K562 (cell line): ENCODE results near the gene STOX2. TPM values are rescaled to one million over a fixed set of nuclear protein-coding genes. Genes with fewer than 3 reads are reported as not detected.

ENCODE experiments used
- ATF1 ChIP-seq, 2 experiments: fragments of 450-650 bp in 1 of 2; IDR thresholded peaks; 2 replicates each; pipeline ENCODE4 v1.6.1; 2016; ENCODE audit warnings: missing compliant biosample characterization in 1 of 2, missing genetic modification characterization in 1 of 2
- CREB5 ChIP-seq: fragments of 250-450 bp; sonication (Bioruptor Pico); IDR thresholded peaks from 2 replicates; pipeline ENCODE4 v1.5.0; 2020; ENCODE audit warnings: mild to moderate bottlenecking
- FOXA3 ChIP-seq, 2 experiments: fragments of 450-650 bp in 1 of 2; sonication (generic) in 1 of 2; formaldehyde crosslinking; IDR thresholded peaks in 1 of 2; conservative IDR thresholded peaks in 1 of 2; 2 replicates each; pipeline versions ENCODE4 v1.4.0 to v1.8.0; 2020 to 2022; ENCODE audit warnings: mild to moderate bottlenecking in 2 of 2, missing genetic modification reagents in 1 of 2
- HCFC1 ChIP-seq: IDR thresholded peaks from 2 replicates; pipeline ENCODE4 v1.6.1; 2012; ENCODE audit warnings: low read depth, low read length, improper control_type of control experiment
- HSF4 ChIP-seq: fragments of 250-450 bp; sonication (Bioruptor Pico); IDR thresholded peaks from 2 replicates; pipeline ENCODE4 v2.1.2; 2022; ENCODE audit warnings: mild to moderate bottlenecking, moderate library complexity, borderline replicate concordance
- NCOA2 ChIP-seq, 2 experiments: fragments of 450-650 bp; IDR thresholded peaks; 2 replicates each; pipeline ENCODE4 v1.6.1; 2018; ENCODE audit warnings: mild to moderate bottlenecking in 2 of 2, moderate library complexity in 1 of 2; ENCODE audit not compliant: partially characterized antibody in 2 of 2
- ZNF436 ChIP-seq: fragments of 250-450, 450-650 bp; sonication (Bioruptor Pico); formaldehyde crosslinking; IDR thresholded peaks from 2 replicates; pipeline ENCODE4 v1.7.0; 2020; ENCODE audit warnings: mild to moderate bottlenecking
- ZNF445 ChIP-seq: fragments of 250-450 bp; sonication (Bioruptor Pico); IDR thresholded peaks from 2 replicates; pipeline ENCODE4 v1.4.0; 2020; ENCODE audit warnings: low read depth, mild to moderate bottlenecking, moderate library complexity
- ZNF609 ChIP-seq: sonication (generic); formaldehyde crosslinking; IDR thresholded peaks from 2 replicates; pipeline ENCODE4 v1.8.1; 2023; ENCODE audit warnings: missing genetic modification reagents, mild to moderate bottlenecking, borderline replicate concordance
- polyA plus RNA-seq, 8 experiments: library from polyadenylated mRNA; depleted of rRNA in 4 of 8; stranded (reverse) in 5 of 8; unstranded in 3 of 8; fragments of >200 nt; fragmentation: Nextera tagmentation in 2 of 8; fragmentation: Illumina TruSeq in 1 of 8; extraction: Ambion mirVana in 2 of 8; extraction: Trizol in 1 of 8; gene quantifications; 2 replicates each; pipeline versions ENCODE4 v1.2.1 to v1.2.3, GENCODE V29; 2011 to 2014; ENCODE audit warnings: inconsistent platforms in 1 of 8, missing spikeins in 1 of 8
- total RNA-seq, 7 experiments: library from RNA; depleted of rRNA in 6 of 7; stranded (reverse); fragments of >200 nt in 6 of 7; fragmentation: Illumina TruSeq in 2 of 7; extraction: Trizol in 2 of 7; gene quantifications; 2 replicates each; pipeline versions ENCODE4 v1.2.1 to v1.2.3, GENCODE V29; 2011 to 2021; ENCODE audit warnings: low replicate concordance in 1 of 7

The STOX2 gene
- total and polyA plus RNA-seq, 9 of the 15 experiments (the other 6 are each of a cell fraction or from before 2014, with no cell fraction given), result not detected

DNA sequence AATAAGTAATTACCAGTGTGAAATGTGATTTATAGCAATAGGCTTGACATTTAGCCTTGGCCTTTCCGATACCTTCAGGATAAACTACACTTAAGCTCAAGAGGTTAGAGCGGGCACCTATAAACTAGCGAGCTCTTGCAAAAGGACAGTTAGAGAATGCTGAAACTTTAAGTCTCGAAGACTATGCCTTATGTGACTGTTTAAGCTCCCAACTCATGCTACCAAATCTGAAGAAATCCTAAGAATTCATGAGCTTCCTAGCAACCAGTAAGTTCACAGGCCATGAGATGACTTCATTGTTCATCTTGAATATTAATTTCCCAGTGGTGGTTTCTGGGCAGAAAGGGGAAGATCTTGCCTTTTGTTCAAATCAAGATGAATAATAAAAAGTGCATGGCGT is 4.7 kb downstream of the STOX2 start (continued):
- TF ChIP-seq NCOA2 (IDR thresholded peaks at IDR 0.05; ENCODE audit: partially characterized antibody in 2 of 2) (no peak), ZNF445 (no peak), HSF4 (CRISPR knock-in tag) (no peak), CREB5 (CRISPR knock-in tag) (no peak), ATF1 (CRISPR knock-in tag; IDR thresholded peaks at IDR 0.05) (no peak), ATF1 (tag; IDR thresholded peaks at IDR 0.05) (no peak), HCFC1 (no peak), ZNF436 (no peak), FOXA3 (CRISPR knock-in tag; conservative IDR thresholded peaks at IDR 0.05 in 1 of 2, IDR thresholded peaks at IDR 0.05 in 1 of 2) (no peak), ZNF609 (CRISPR knock-in tag) (no peak)
